NT2/D1 (cell line): Measurements from ENCODE around the gene GRIK2.

Experiments
- DNase-seq: peaks from one replicate; pipeline ENCODE4 v3.0.0-alpha.2; 2011; ENCODE audit warnings: low read depth, low spot score
- H3K27me3 ChIP-seq: 2 replicates; pipeline ENCODE4 v1.6.0; 2011; ENCODE audit warnings: mild to moderate bottlenecking; ENCODE audit not compliant: insufficient read length, insufficient read depth
- H3K36me3 ChIP-seq: 2 replicates; pipeline ENCODE4 v1.6.1; 2011; ENCODE audit warnings: mild to moderate bottlenecking, low read length, mixed read lengths; ENCODE audit not compliant: insufficient read depth, insufficient read length
- H3K4me1 ChIP-seq: 2 replicates; pipeline ENCODE4 v1.5.1; 2011; ENCODE audit not compliant: insufficient read depth, insufficient read length
- H3K4me3 ChIP-seq: 2 replicates; pipeline ENCODE4 v1.5.1; 2011; ENCODE audit warnings: low read depth; ENCODE audit not compliant: insufficient read length
- H3K9ac ChIP-seq: 2 replicates; pipeline ENCODE4 v1.6.0; 2011; ENCODE audit warnings: low read depth; ENCODE audit not compliant: insufficient read length
- H3K9me3 ChIP-seq: 2 replicates; pipeline ENCODE4 v1.5.1; 2011; ENCODE audit warnings: mild to moderate bottlenecking, low read length; ENCODE audit not compliant: insufficient read depth
- SUZ12 ChIP-seq: IDR thresholded peaks from 2 replicates; pipeline ENCODE4 v1.6.1; 2011; ENCODE audit not compliant: insufficient read length, insufficient read depth; ENCODE audit errors: extremely low read depth
- YY1 ChIP-seq: IDR thresholded peaks from 2 replicates; pipeline ENCODE4 v1.6.1; 2011; ENCODE audit not compliant: insufficient read length, insufficient read depth
- ZNF274 ChIP-seq: IDR thresholded peaks from 2 replicates; pipeline ENCODE4 v1.6.1; 2011; ENCODE audit warnings: mild to moderate bottlenecking, low read depth, low read length

GRIK2 gene

GRCh38 chr6:101716387-101716786 is 322.9 kb downstream of the GRIK2 start:
- no peaks in the 10 kb centered on the region for H3K4me1 ChIP-seq
- DNase-seq = no peak

GRCh38 chr6:101716810-101717209 is 323.3 kb downstream of the GRIK2 start:
- H3K36me3 ChIP-seq = no peaks in the 10 kb centered on the region
- no peak overlapping the region for H3K9ac ChIP-seq
- peak; percentile 28 for DNase-seq
- H3K4me1 ChIP-seq = no peaks in the 10 kb centered on the region
- H3K4me3 ChIP-seq = no peak overlapping the region
- peaks cover 45% of the 10 kb centered on the region for H3K27me3 ChIP-seq
- H3K9me3 ChIP-seq = no peaks in the 10 kb centered on the region
- no peak for TF ChIP-seq YY1
- no peak for TF ChIP-seq ZNF274
- TF ChIP-seq SUZ12 = no peak

More at GRCh38 chr6:101716387-101716786, 322.9 kb downstream of the GRIK2 start:
- Histone ChIP-seq H3K27me3 (peaks cover 45% of the 10 kb centered on the region), H3K9ac (no peak overlapping the region), H3K4me3 (no peak overlapping the region), H3K36me3 (no peaks in the 10 kb centered on the region), H3K9me3 (no peaks in the 10 kb centered on the region)
- TF ChIP-seq ZNF274 (no peak), SUZ12 (no peak), YY1 (no peak)

GRCh38 chr6:101719521-101719920 is 326.0 kb downstream of the GRIK2 start:
- no peak for TF ChIP-seq YY1
- TF ChIP-seq ZNF274 = no peak
- TF ChIP-seq SUZ12 = no peak
- H3K27me3 ChIP-seq = peaks cover 32% of the 10 kb centered on the region
- no peak for DNase-seq
- H3K9me3 ChIP-seq = no peaks in the 10 kb centered on the region
- H3K4me1 ChIP-seq = no peaks in the 10 kb centered on the region
- H3K9ac ChIP-seq = no peak overlapping the region
- H3K36me3 ChIP-seq = no peaks in the 10 kb centered on the region
- no peak overlapping the region for H3K4me3 ChIP-seq

- no peaks in the 10 kb centered on the region for H3K36me3 ChIP-seq
- H3K4me1 ChIP-seq = no peaks in the 10 kb centered on the region
- H3K27me3 ChIP-seq = peaks cover 15% of the 10 kb centered on the region
- no peak for TF ChIP-seq YY1
- TF ChIP-seq ZNF274 = no peak
- TF ChIP-seq SUZ12 = no peak
- no peak overlapping the region for H3K9ac ChIP-seq
- H3K4me3 ChIP-seq = no peak overlapping the region
- DNase-seq = no peak
- no peaks in the 10 kb centered on the region for H3K9me3 ChIP-seq
Measured at GRCh38 chr6:101722471-101722870, 329.0 kb downstream of the GRIK2 start.

GRCh38 chr6:101722991-101723579 is 329.6 kb downstream of the GRIK2 start:
- TF ChIP-seq SUZ12 = no peak
- no peak for DNase-seq
- Histone ChIP-seq H3K9me3 (no peaks in the 10 kb centered on the region), H3K36me3 (no peaks in the 10 kb centered on the region), H3K4me1 (no peaks in the 10 kb centered on the region), H3K9ac (no peak overlapping the region), H3K4me3 (no peak overlapping the region), H3K27me3 (peaks cover 12% of the 10 kb centered on the region)

GRCh38 chr6:101728388-101728787 is 334.9 kb downstream of the GRIK2 start:
- no peaks in the 10 kb centered on the region for H3K4me1 ChIP-seq

GRCh38 chr6:101728956-101729355 is 335.4 kb downstream of the GRIK2 start:
- Histone ChIP-seq H3K9me3 (no peaks in the 10 kb centered on the region), H3K4me3 (no peak overlapping the region), H3K9ac (no peak overlapping the region), H3K4me1 (no peaks in the 10 kb centered on the region), H3K36me3 (no peaks in the 10 kb centered on the region), H3K27me3 (no peaks in the 10 kb centered on the region)
- no peak for TF ChIP-seq ZNF274
- TF ChIP-seq YY1 = no peak
- no peak for TF ChIP-seq SUZ12
- DNase-seq = no peak

More at GRCh38 chr6:101728388-101728787, 334.9 kb downstream of the GRIK2 start:
- Histone ChIP-seq H3K9me3 (no peaks in the 10 kb centered on the region), H3K4me3 (no peak overlapping the region), H3K36me3 (no peaks in the 10 kb centered on the region), H3K9ac (no peak overlapping the region), H3K27me3 (no peaks in the 10 kb centered on the region)
- TF ChIP-seq YY1 (no peak), SUZ12 (no peak), ZNF274 (no peak)
- no peak for DNase-seq

- DNase-seq = no peak
- Histone ChIP-seq H3K36me3 (no peaks in the 10 kb centered on the region), H3K9me3 (peaks cover 2% of the 10 kb centered on the region; the same call in 1 of the 2 replicates), H3K4me1 (no peaks in the 10 kb centered on the region), H3K27me3 (no peaks in the 10 kb centered on the region), H3K9ac (no peak overlapping the region), H3K4me3 (no peak overlapping the region)
- no peak for TF ChIP-seq ZNF274
- TF ChIP-seq YY1 = no peak
- TF ChIP-seq SUZ12 = no peak
Measured at GRCh38 chr6:101730954-101731353, 337.4 kb downstream of the GRIK2 start.
